Endothelial cell of umbilical vein (primary cell): ENCODE measurements around the gene POR. TPM values are rescaled to one million over a fixed set of nuclear protein-coding genes. Genes with fewer than 3 reads are reported as not detected.

Source experiments
- BruUV-seq: library from RNA; stranded (reverse); fragments of 400-500 nt; replicated peaks from 2 replicates; lab custom pipeline; 2021; lab: Mats Ljungman, UMichigan
- CTCF ChIA-PET: fragments of 300-600, 350-600 bp; sonication (Branson Sonifier 250); formaldehyde crosslinking; loops from one replicate; lab custom pipeline; 2021; ENCODE audit warnings: antibody characterized with exemption, inconsistent platforms; lab: Charles Lee
- POLR2A ChIA-PET: fragments of 300-600, 350-600 bp; sonication (Branson Sonifier 250); formaldehyde crosslinking; loops from one replicate; lab custom pipeline; 2021; ENCODE audit warnings: antibody characterized with exemption, inconsistent platforms; lab: Charles Lee
- DNase-seq: peaks from one replicate; pipeline ENCODE4 v3.0.0-alpha.2; 2011; ENCODE audit warnings: low read depth, low spot score
- FAIRE-seq: peaks from 2 replicates; lab custom pipeline; 2011; peaks lifted over from hg19 to GRCh38; lab: Jason Lieb, UNC
- H2AFZ ChIP-seq: 2 replicates; pipeline ENCODE4 v1.6.0; 2012; ENCODE audit warnings: low read depth, low read length, control low read depth, inconsistent platforms
- H3K27ac ChIP-seq: 2 replicates; pipeline ENCODE4 v1.5.1; 2011; ENCODE audit warnings: low read depth, mild to moderate bottlenecking, control low read depth, low read length, moderate library complexity; ENCODE audit not compliant: insufficient read depth
- H3K27me3 ChIP-seq, 2 experiments: 2 replicates each; pipeline versions ENCODE4 v1.6.0 to v1.6.1; 2011; ENCODE audit warnings: low read length in 2 of 2, mixed read lengths in 1 of 2; ENCODE audit not compliant: control insufficient read depth in 2 of 2, insufficient read depth in 2 of 2
- H3K36me3 ChIP-seq, 2 experiments: 2 replicates in 1 of 2; 3 replicates in 1 of 2; pipeline ENCODE4 v1.5.1; 2011; ENCODE audit warnings: low read length in 2 of 2, mild to moderate bottlenecking in 1 of 2, moderate library complexity in 1 of 2; ENCODE audit not compliant: control insufficient read depth in 2 of 2, insufficient read depth in 2 of 2; ENCODE audit errors: extremely low read depth in 1 of 2
- H3K4me1 ChIP-seq: 3 replicates; pipeline ENCODE4 v1.5.1; 2011; ENCODE audit warnings: mild to moderate bottlenecking, low read length; ENCODE audit not compliant: control insufficient read depth, insufficient read depth; ENCODE audit errors: extremely low read depth
- H3K4me2 ChIP-seq: 2 replicates; pipeline ENCODE4 v1.6.1; 2011; ENCODE audit warnings: low read length, control low read depth, mixed read lengths; ENCODE audit not compliant: insufficient read depth
- H3K4me3 ChIP-seq, 3 experiments: fragments of 200-600 bp in 1 of 3; sonication (generic), shearing (Covaris generic) in 1 of 3; replicated peaks in 1 of 3; 2 replicates each; pipeline ENCODE4 v1.5.1; 2011 to 2016; ENCODE audit warnings: control low read depth in 3 of 3, low read length in 3 of 3, mild to moderate bottlenecking in 2 of 3, inconsistent platforms in 1 of 3, low read depth in 1 of 3, moderate library complexity in 1 of 3; ENCODE audit not compliant: insufficient read depth in 1 of 3
- H3K79me2 ChIP-seq: 2 replicates; pipeline ENCODE4 v1.6.0; 2012; ENCODE audit warnings: low read length, inconsistent platforms; ENCODE audit not compliant: control insufficient read depth, insufficient read depth
- H3K9ac ChIP-seq: replicated peaks from 2 replicates; pipeline ENCODE3; 2011; ENCODE audit warnings: low read length, control low read depth; ENCODE audit not compliant: insufficient read depth; ENCODE audit errors: extremely low read depth
- H3K9me1 ChIP-seq: replicated peaks from 3 replicates; pipeline ENCODE4 v1.6.0; 2011; ENCODE audit warnings: mild to moderate bottlenecking, low read length; ENCODE audit not compliant: control insufficient read depth, insufficient read depth; ENCODE audit errors: extremely low read depth
- H3K9me3 ChIP-seq: replicated peaks from 2 replicates; pipeline ENCODE4 v1.5.1; 2012; ENCODE audit warnings: low read length, inconsistent platforms; ENCODE audit not compliant: control insufficient read depth, insufficient read depth
- H4K20me1 ChIP-seq: replicated peaks from 2 replicates; pipeline ENCODE3; 2011; ENCODE audit warnings: mild to moderate bottlenecking, low read length; ENCODE audit not compliant: control insufficient read depth, insufficient read depth; ENCODE audit errors: extremely low read depth
- FOS ChIP-seq: IDR thresholded peaks from 2 replicates; pipeline ENCODE4 v1.6.1; 2011; ENCODE audit warnings: mild to moderate bottlenecking, low read length, moderate library complexity, borderline replicate concordance; ENCODE audit not compliant: insufficient read depth
- JUN ChIP-seq: IDR thresholded peaks from 2 replicates; pipeline ENCODE4 v1.6.1; 2011; ENCODE audit warnings: borderline replicate concordance, low read depth; ENCODE audit not compliant: insufficient read length, insufficient read depth
- MYC ChIP-seq: IDR thresholded peaks from one replicate; pipeline ENCODE4 v1.6.1; 2011; ENCODE audit warnings: mild to moderate bottlenecking, low read depth, low read length
- POLR2A ChIP-seq: IDR thresholded peaks from 2 replicates; pipeline ENCODE4 v1.6.1; 2012; ENCODE audit warnings: low read depth, mild to moderate bottlenecking, control low read depth, low read length
- POLR2AphosphoS5 ChIP-seq: IDR thresholded peaks from 2 replicates; pipeline ENCODE4 v1.6.1; 2012; ENCODE audit warnings: low read depth, mild to moderate bottlenecking, control low read depth, low read length, moderate library complexity; ENCODE audit not compliant: insufficient read depth
- dilution Hi-C: fragments of 300-500 bp; cut with MboI; formaldehyde crosslinking; loops from one replicate; pipeline ENCODE4 v1.15.0; 2019; ENCODE audit warnings: low sequenced_read_pairs; ENCODE audit not compliant: extremely low pct_ligation_motif_present
- intact Hi-C: fragments of 100-400 bp; cut with micrococcal nuclease; formaldehyde crosslinking; loops from one replicate; pipeline ENCODE4 v1.10.0; 2022
- polyA plus RNA-seq, 4 experiments: library from polyadenylated mRNA; depleted of rRNA in 3 of 4; stranded (reverse) in 3 of 4; unstranded in 1 of 4; fragments of >200 nt; gene quantifications; 2 replicates each; pipeline versions ENCODE4 v1.2.1 to v1.2.3, GENCODE V29; 2011 to 2012; ENCODE audit warnings: missing spikeins in 1 of 4
- total RNA-seq: library from RNA; stranded (reverse); gene quantifications from 2 replicates; pipeline ENCODE4 v1.2.3, GENCODE V29; 2021
- TF ChIP-seq, protein P1 (sequence below): IDR thresholded peaks from 2 replicates; pipeline ENCODE4 v1.6.1; 2011; ENCODE audit not compliant: insufficient read depth, insufficient read length
- TF ChIP-seq, protein P2 (sequence below), 2 donors: IDR thresholded peaks; 1 replicate in 1 of 2; 2 replicates in 1 of 2; pipeline ENCODE4 v1.5.1; 2011; ENCODE audit warnings: low read length in 2 of 2, mild to moderate bottlenecking in 2 of 2, moderate library complexity in 2 of 2, control low read depth in 1 of 2, inconsistent platforms in 1 of 2, low read depth in 1 of 2; ENCODE audit not compliant: insufficient read depth in 1 of 2; ENCODE audit errors: extremely low read depth in 1 of 2

The POR gene
- total and polyA plus RNA-seq, 2 donors (not counting 3 experiments of a cell fraction or from before 2014, with no cell fraction given): 59.5 to 73.6 TPM

DNA sequence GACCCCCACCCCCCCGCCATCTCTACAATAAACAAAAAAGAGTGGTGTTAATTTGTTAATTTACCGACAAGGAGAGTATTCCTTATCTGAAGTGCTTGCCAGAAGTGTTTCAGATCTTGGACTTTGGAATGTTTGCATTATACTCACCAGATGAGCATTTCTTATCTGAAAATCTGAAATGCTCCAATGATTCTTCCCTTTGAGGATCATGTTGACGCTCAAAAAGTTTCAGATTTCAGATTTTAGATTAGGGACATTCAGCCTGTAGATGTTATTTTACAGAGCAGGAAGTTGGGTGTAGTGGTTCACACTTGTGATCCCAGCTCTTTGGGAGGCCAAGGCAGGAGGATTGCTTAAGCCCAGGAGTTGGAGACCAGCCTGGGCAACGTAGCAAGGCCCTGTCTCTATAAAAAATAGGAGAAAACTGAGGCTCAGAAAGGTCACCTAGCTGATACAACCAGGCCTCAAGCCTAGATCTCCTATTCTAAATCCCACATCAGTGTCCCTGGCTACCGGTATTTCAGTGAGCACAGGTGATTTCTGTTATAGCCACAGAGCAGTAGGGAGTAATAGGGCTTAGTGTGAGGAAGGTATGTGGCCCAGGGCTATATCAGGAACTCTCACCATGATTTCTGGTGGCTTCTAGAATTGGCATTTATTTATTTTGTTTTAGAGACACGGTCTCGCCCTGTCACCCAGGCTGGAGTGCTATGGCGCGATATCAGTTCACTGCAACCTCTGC lies 44.0 kb downstream of the POR start:
- TF ChIP-seq JUN: no peak
- TF ChIP-seq, protein P1, sequence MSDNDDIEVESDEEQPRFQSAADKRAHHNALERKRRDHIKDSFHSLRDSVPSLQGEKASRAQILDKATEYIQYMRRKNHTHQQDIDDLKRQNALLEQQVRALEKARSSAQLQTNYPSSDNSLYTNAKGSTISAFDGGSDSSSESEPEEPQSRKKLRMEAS: no peak
- TF ChIP-seq MYC: no peak
- no peak for TF ChIP-seq FOS
- TF ChIP-seq, protein P2, sequence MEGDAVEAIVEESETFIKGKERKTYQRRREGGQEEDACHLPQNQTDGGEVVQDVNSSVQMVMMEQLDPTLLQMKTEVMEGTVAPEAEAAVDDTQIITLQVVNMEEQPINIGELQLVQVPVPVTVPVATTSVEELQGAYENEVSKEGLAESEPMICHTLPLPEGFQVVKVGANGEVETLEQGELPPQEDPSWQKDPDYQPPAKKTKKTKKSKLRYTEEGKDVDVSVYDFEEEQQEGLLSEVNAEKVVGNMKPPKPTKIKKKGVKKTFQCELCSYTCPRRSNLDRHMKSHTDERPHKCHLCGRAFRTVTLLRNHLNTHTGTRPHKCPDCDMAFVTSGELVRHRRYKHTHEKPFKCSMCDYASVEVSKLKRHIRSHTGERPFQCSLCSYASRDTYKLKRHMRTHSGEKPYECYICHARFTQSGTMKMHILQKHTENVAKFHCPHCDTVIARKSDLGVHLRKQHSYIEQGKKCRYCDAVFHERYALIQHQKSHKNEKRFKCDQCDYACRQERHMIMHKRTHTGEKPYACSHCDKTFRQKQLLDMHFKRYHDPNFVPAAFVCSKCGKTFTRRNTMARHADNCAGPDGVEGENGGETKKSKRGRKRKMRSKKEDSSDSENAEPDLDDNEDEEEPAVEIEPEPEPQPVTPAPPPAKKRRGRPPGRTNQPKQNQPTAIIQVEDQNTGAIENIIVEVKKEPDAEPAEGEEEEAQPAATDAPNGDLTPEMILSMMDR (IDR thresholded peaks at IDR 0.05; ENCODE audit: extremely low read depth in 1 of 2, insufficient read depth in 1 of 2, low read depth in 1 of 2, low read length in 2 of 2): no peak
- TF ChIP-seq POLR2A: no peak
- no peak for TF ChIP-seq POLR2AphosphoS5
- DNase-seq (no peak), FAIRE-seq (no peak)
- dilution Hi-C loops (no loop called here), intact Hi-C loops (no loop called here)
- no peaks in the 10 kb centered on the region for H4K20me1 ChIP-seq
- no peak overlapping the region for H3K4me2 ChIP-seq
- ChIA-PET POLR2A (no interaction called here), CTCF (no interaction called here)
- H3K79me2 ChIP-seq: no peaks in the 10 kb centered on the region
- H3K27ac ChIP-seq: no peak overlapping the region
- no peak overlapping the region for H3K4me3 ChIP-seq
- H3K36me3 ChIP-seq: peaks cover 5 to 6% of the 10 kb centered on the region in 2 experiments
- H3K27me3 ChIP-seq: no peaks in the 10 kb centered on the region
- H3K9ac ChIP-seq: no peak overlapping the region
- no peaks in the 10 kb centered on the region for H3K9me3 ChIP-seq
- peaks cover 18% of the 10 kb centered on the region for H3K4me1 ChIP-seq
- H3K9me1 ChIP-seq: no peaks in the 10 kb centered on the region
- no TSS peak for BruUV-seq
- no peak overlapping the region for H2AFZ ChIP-seq
